Measurements from ENCODE around the gene SLIT3. TPM values are rescaled to one million over a fixed set of nuclear protein-coding genes. Genes with fewer than 3 reads are reported as not detected.

The SLIT3 gene
- total RNA-seq, 1 experiment from 2014 or later: 0.92 TPM

DNA sequence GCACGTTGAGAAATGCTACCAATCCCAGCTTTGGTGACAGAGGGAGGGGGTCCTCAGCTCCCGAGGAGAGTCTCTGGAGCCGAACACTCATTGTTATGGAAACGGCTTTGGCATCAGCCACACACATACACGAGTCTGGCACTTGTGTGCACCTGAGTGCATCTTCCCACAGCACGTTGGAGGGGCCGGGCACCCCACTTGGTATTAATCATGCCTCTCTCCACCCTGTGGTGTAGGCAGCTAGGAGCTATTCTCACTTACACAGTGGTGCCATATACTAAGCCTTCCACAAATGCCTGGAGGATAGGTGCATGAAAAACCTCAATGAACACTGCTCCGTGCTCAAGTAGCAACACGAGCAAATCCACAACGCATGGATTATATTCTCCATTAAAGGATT lies 587.9 kb downstream of the SLIT3 start:
- no peak overlapping the region for H3K27ac Mint-ChIP-seq
- H3K4me2 ChIP-seq (ENCODE audit: insufficient read depth, insufficient read length, low read length): no peak overlapping the region
- no peak overlapping the region for H3K4ac ChIP-seq (ENCODE audit: low read depth, low read length)
- no peak overlapping the region for H4K91ac ChIP-seq (ENCODE audit: insufficient read length, low read depth, low read length)
- no peaks in the 10 kb centered on the region for H3K36me3 Mint-ChIP-seq (ENCODE audit: insufficient read depth in 1 of 3, low read depth in 3 of 3)
- H3K27ac ChIP-seq (ENCODE audit: insufficient read length, low read depth, low read length): no peak overlapping the region
- H4K20me1 ChIP-seq (ENCODE audit: control insufficient read depth, insufficient read depth, insufficient read length): no peaks in the 10 kb centered on the region
- no peak overlapping the region for H2BK5ac ChIP-seq (ENCODE audit: insufficient read length, low read length)
- no peaks in the 10 kb centered on the region for H3K4me1 ChIP-seq (ENCODE audit: insufficient read depth, low read length)
- H3K27me3 ChIP-seq (ENCODE audit: insufficient read depth, low read length): no peaks in the 10 kb centered on the region
- H3K9me3 Mint-ChIP-seq: no peaks in the 10 kb centered on the region
- DNase-seq: no peak
- no peak overlapping the region for H3K14ac ChIP-seq (ENCODE audit: insufficient read depth, low read length)
- H4K8ac ChIP-seq (replicated peaks; ENCODE audit: insufficient read length, low read depth, low read length): no peak overlapping the region
- no peak overlapping the region for H2AK5ac ChIP-seq (ENCODE audit: insufficient read length, low read length)
- H3T11ph ChIP-seq (ENCODE audit: low read length): no peak overlapping the region
- no peak overlapping the region for H3K56ac ChIP-seq (ENCODE audit: insufficient read length, low read depth, low read length)
- TF ChIP-seq, protein P1, sequence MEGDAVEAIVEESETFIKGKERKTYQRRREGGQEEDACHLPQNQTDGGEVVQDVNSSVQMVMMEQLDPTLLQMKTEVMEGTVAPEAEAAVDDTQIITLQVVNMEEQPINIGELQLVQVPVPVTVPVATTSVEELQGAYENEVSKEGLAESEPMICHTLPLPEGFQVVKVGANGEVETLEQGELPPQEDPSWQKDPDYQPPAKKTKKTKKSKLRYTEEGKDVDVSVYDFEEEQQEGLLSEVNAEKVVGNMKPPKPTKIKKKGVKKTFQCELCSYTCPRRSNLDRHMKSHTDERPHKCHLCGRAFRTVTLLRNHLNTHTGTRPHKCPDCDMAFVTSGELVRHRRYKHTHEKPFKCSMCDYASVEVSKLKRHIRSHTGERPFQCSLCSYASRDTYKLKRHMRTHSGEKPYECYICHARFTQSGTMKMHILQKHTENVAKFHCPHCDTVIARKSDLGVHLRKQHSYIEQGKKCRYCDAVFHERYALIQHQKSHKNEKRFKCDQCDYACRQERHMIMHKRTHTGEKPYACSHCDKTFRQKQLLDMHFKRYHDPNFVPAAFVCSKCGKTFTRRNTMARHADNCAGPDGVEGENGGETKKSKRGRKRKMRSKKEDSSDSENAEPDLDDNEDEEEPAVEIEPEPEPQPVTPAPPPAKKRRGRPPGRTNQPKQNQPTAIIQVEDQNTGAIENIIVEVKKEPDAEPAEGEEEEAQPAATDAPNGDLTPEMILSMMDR (conservative IDR thresholded peaks at IDR 0.05): no peak
- no peaks in the 10 kb centered on the region; the same call in 1 of the 2 replicates for H3K27me3 Mint-ChIP-seq (ENCODE audit: low read depth)
- no CpG with 5 or more reads among the region's 10 CpGs for WGBS (ENCODE audit: extremely low coverage, insufficient read length, low lambda C conversion rate)
- H4K5ac ChIP-seq (ENCODE audit: insufficient read length, low read depth, low read length): no peak overlapping the region
- no peak overlapping the region for H2BK20ac ChIP-seq (ENCODE audit: low read depth, low read length, poor library complexity, severe bottlenecking)
- no peaks in the 10 kb centered on the region for H3K23me2 ChIP-seq (ENCODE audit: insufficient read length, low read depth, low read length, poor library complexity, severe bottlenecking)
- H2BK120ac ChIP-seq (ENCODE audit: low read depth, low read length, poor library complexity, severe bottlenecking): no peak overlapping the region
- H3K9ac ChIP-seq (ENCODE audit: extremely low read depth, insufficient read length, low read length): no peak overlapping the region
- H3K79me1 ChIP-seq (ENCODE audit: insufficient read depth, low read depth, low read length, poor library complexity, severe bottlenecking): no peaks in the 10 kb centered on the region
- H2BK12ac ChIP-seq (ENCODE audit: insufficient read length, low read depth, low read length): no peak overlapping the region
- H3K4me3 Mint-ChIP-seq: no peak overlapping the region
- H2BK15ac ChIP-seq (ENCODE audit: low read depth, low read length): no peak overlapping the region
- H3K79me2 ChIP-seq (ENCODE audit: insufficient read depth, low read length): no peaks in the 10 kb centered on the region
- H3K23ac ChIP-seq (ENCODE audit: insufficient read length, low read depth, low read length): no peak overlapping the region
- H3K4me1 Mint-ChIP-seq: peaks cover 19 to 21% of the 10 kb centered on the region in 2 experiments
- H2AFZ ChIP-seq (ENCODE audit: low read length): no peak overlapping the region
- no peaks in the 10 kb centered on the region for H3K9me3 ChIP-seq (ENCODE audit: control insufficient read depth, low read depth, low read length)
- H3K18ac ChIP-seq (ENCODE audit: insufficient read length, low read depth, low read length): no peak overlapping the region
